ENCODE data around the gene CCNY.

Gene CCNY

DNA sequence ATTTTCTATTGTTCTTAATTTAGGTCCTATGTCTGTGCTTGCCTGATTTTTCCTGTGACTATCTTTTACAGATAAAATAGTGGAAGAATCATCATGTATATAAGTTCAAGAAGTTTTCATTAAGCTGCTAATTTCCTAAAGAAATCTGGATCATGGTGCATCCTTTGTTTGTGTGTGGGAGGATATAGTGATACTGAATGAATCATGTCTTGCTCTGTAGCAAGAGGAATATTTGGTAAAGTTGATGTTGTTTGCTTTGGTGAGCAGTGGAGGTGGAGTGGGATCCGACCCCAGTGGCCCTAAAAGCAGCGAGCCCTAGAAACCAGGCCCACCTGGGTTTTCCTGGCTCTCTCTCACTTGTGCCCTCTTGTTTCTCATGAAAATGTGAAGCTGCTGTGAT lies 83.7 kb downstream of the CCNY start:
- no peak for FAIRE-seq
- DNase-seq (ENCODE audit: extremely low spot score, insufficient read length, low read depth), result no peak

DNA sequence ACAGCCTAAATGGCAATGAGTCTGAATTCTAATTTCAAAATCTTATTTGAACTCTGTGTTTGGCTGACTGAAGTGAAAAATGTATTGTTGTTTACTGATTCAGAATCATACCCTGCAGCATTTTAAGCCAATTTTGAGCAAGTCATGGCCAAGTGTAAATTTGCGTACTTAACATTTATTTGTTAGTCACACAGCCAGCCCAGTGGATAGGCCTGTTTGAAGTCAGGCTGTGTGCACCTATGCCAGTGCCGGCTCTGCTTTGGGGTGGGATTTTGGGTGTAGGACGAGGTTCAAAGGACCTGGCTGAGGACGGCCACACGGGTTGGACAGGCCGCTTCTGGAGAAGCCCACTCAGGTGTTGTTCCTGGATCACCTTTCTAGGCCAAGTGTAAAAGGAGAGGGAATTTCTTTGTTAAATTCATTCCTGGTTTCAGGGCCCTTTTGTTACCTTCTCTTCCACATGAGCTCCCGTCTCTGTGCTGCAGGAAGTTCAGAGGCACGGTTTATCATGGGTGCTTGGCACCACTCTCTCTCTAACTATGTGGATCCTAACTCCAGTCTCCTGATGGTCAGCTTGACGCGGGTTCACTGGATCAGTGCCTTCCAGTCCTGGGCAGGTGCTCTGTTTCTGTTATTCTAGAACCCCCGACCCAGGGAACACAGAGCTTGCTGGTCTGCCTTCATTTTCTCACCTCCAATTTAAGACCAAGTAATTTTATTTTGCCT lies 84.7 kb downstream of the CCNY start:
- FAIRE-seq (no peak), DNase-seq (ENCODE audit: extremely low spot score, insufficient read length, low read depth) (no peak)

DNA sequence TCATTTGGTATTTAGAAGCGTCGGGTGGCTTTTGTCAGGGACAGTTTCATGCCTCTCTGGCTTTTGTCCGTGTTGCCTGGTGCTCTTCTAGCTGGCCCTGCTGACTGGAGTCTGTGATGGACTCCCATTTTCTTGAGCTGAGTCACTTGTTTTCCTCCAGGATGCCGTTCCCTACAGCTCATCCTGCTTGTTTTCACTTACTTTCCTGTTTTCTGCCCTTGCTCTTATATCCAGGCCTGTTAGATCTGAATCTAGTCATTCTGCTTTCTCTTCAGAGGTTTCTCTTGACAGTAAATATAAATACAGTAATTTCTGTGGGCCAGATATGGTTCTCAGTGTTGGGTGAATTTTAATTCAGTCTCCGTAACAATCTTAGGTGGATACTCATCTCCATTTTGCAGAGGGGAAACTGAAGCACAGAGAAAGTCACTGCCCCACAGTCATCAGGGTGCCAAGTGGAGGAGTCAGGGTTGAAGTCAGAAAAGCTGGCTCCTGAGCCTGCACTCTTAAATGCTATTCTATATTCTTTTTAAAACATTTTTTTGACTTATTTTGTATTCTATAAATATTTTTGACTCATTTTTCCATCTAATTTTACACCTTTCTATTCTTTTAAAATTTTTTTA lies 85.4 kb downstream of the CCNY start:
- FAIRE-seq (no peak), DNase-seq (ENCODE audit: extremely low spot score, insufficient read length, low read depth) (no peak)

DNA sequence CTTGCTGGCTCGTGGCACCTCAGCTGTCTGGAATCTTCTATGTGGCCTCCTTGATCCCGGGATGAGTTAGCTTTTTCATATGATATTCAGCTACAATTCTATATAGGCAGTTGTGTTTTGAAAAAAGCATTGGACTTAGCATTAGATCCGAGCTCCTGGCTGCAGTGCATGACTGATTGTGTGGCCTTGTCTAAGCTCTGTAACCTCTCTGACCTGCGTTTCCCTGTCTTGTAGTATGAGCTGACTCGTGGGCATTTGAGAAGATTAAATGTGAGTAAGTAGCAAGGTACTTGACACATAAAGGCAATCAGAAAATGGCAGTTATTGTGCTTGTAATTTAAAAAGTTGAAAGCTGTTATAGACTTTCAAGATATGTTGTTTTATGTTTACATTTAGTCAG lies 85.9 kb downstream of the CCNY start:
- DNase-seq (ENCODE audit: extremely low spot score, insufficient read length, low read depth), result no peak
- no peak for FAIRE-seq

DNA sequence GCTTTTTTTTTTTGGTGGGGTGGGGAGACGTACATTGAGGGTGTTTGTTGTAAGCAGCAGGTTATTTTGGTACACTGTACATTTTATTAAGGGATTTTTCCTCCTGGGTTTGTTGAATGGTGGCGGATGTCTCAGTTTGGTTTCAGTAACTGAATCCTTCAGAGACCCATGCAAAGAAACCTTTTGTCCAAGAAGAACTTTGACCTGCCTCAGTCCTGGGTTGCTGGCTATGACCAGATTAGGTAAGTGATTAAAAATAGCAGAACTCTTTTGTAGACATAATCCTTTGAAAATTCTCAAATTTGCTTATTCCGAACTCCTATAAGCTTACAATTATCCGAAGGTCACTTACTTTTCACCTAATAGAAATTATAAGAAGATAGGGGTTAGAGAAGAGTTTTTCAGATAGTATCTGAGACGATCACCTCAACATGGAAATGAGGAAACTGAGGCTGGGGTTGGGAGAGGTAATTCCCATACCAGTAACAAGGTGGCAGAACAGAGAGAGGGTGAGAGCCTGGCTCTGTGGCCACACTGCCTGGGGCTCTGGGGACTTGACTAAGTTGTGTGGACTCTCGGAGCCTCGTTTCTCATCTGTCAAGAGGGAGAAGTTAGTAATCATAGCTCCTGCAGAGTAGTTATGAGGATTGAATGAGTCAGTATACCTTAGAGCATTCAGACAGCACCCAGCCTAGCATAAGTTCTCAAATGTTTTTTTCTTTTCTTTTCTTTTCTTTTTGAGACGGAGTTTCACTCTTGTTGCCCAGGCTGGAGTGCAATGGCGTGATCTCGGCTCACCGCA lies 87.4 kb downstream of the CCNY start:
- DNase-seq (ENCODE audit: extremely low spot score, insufficient read length, low read depth), result no peak
- FAIRE-seq, result no peak

DNA sequence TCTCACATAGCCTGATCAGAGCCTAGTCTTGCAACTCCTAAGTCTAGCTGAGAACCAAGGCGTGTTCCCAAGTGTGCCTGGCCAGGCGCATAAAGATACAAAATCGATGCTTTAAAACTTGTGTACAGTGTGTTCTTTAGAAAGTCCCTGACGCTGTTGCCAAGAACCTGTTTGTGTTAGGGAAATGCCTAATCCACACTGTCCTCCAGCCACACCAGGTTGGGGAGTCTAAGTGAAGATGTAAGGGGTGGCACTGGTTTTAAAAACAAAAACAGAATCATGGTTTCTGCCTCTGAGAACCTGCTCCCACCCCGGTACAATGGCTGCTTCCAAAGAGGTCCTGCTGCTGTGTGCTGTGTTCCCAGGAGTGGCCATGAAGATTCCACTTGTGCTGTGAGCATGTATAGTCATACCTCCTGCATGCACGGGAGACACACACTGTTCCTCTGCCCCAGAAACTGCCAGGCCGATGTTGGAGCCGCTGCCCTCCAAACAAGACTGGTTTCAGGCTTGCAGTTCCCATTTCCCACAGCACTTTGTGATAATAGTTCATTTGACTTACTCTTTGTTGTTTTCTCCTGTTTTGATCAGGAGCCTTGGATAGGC lies 88.5 kb downstream of the CCNY start:
- DNase-seq (ENCODE audit: extremely low spot score, insufficient read length, low read depth) (no peak), FAIRE-seq (no peak)

- DNase-seq (ENCODE audit: extremely low spot score, insufficient read length, low read depth), result no peak
- no peak for FAIRE-seq
Measured at GRCh38 chr10:35425595-35425994, 89.3 kb downstream of the CCNY start.

DNA sequence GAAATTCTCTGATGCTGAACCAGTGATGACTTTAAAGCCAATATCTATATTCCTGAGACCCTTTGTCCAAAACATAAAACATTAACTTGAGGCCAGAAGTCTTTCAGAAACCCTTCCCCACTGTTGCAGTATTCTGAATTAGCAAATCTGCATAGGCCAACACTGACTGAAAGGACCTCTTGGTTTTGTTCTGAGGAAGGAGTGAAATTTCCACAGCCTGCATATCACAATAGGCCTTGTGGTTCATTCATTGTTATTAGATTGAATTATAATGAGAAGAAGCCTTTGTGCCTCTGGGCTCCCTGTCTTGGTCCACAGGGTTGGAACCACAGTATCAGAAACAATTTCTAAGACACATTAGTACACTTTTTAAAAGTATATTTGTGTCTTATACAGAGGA lies 90.3 kb downstream of the CCNY start:
- FAIRE-seq, result no peak
- DNase-seq (ENCODE audit: extremely low spot score, insufficient read length, low read depth), result no peak

DNA sequence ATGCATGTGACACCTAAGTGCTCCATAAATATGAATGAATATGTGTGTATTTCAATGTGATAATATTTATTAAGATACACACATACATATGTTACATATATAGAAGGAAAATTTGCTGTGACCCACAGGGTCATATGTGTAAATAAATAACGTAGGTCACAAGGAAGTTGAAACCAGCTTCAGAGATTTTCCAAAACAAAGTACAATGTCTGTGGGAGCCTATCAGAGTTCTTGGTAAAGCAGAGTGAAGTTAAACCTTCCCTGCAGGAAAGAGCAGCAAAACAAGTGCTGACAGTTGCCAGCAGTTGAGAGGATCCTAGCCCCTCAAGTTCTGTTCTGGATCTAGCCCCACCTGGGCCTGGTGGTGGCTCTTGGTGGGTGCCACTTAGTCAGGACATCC lies 91.2 kb downstream of the CCNY start:
- DNase-seq (ENCODE audit: extremely low spot score, insufficient read length, low read depth) (no peak), FAIRE-seq (peak; percentile 15)

- FAIRE-seq (no peak), DNase-seq (ENCODE audit: extremely low spot score, insufficient read length, low read depth) (no peak)
Measured at GRCh38 chr10:35428521-35428920, 92.2 kb downstream of the CCNY start.

GRCh38 chr10:35432781-35433338 lies 96.6 kb downstream of the CCNY start:
- no peak for DNase-seq (ENCODE audit: extremely low spot score, insufficient read length, low read depth)
- FAIRE-seq, result no peak

DNA sequence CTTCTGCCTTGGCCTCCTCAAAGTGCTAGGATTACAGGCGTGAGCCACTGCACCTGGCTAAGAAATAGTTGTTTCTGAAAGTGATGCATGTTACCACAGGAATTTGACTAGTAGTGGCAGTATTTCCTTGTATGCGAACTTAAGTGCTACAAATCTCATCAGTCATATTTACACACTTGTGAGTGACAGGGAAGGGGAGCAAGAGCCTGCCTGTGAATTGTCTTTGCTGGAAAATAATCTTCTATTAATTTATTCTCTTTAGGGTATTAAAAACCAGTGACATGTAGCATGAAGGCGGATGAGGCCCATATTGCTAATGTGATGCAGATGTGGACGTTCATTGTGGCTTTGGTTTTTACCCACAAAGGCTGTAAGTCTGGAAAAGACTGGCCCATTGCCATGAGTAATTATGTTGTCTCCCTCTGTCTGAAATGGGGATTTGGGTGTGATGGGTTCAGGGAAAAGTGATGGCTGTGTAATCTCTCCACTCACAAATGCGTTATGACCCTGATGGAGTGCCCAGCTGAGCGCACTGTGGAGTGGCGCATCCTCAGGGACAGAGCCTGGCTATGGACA lies 97.6 kb downstream of the CCNY start:
- no peak for DNase-seq (ENCODE audit: extremely low spot score, insufficient read length, low read depth)
- FAIRE-seq, result no peak

- no peak for FAIRE-seq
- DNase-seq (ENCODE audit: extremely low spot score, insufficient read length, low read depth), result no peak
Measured at GRCh38 chr10:35434533-35434932, 98.2 kb downstream of the CCNY start.

GRCh38 chr10:35435824-35436223 lies 99.5 kb downstream of the CCNY start:
- no peak for FAIRE-seq
- no peak for DNase-seq (ENCODE audit: extremely low spot score, insufficient read length, low read depth)

GRCh38 chr10:35437829-35438228 lies 101.5 kb downstream of the CCNY start:
- DNase-seq (ENCODE audit: extremely low spot score, insufficient read length, low read depth) (no peak), FAIRE-seq (no peak)

DNA sequence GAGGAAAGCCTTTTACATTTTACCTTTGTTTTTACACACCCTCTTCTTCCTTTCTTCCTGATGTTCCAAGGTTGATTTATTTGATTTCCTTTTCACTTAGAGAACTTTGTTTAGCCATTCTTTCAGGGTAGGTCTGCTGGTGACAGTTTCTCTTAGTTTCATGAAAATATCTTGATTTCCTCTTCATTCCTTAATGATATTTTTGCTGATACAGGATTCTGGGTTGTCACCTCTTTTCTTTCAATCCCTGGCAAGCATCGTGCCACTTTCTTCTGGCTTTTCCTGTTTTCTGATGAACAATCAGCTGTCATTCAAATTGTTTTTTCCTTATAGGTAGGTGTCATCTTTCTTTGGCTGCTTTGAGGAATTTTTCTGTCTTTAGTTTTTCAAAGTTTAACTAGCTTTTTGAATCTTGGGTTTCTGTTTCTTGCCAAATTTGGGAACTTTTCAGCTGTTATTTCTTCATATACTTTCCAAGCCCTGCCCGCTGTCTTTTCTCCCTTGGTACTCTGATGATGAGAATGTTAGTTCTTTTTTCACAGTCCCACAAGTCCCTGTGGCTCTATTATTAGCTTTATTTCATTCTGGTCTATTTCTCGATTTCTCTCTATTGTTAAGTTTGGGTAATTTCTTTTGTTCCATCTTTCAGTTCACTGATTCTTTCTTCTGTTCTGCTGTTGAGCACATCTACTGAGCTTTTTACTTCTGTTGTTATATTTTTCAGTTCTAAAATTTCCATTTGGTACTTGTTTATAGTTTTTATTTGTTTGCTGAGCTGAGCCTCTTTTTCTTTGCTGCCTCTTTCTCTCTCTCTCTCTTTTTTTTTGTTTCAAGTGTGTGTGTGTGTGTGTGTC lies 102.6 kb downstream of the CCNY start:
- DNase-seq (ENCODE audit: extremely low spot score, insufficient read length, low read depth), result no peak
- FAIRE-seq, result no peak

- DNase-seq (ENCODE audit: extremely low spot score, insufficient read length, low read depth), result no peak
- FAIRE-seq, result no peak
Measured at GRCh38 chr10:35440016-35440415, 103.7 kb downstream of the CCNY start.

DNA sequence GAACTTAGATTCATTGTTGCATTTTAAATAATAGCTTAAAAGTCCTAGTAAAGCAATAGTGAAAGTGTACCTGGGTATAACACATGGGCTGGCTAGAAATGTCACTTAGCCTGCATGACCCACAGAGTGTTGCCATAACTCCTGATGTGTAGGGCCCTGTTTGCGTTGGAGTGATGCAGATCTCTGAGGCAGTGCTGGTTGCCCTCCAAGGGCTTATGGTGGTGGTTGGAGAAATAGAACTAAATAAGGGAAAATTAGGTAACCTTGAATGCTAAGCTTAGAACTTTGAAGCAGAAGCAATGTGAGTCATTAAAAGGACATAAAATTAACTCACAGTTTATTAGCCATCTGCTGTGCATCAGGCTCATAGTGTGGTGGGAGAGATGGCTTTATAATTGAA lies 105.7 kb downstream of the CCNY start:
- FAIRE-seq (no peak), DNase-seq (ENCODE audit: extremely low spot score, insufficient read length, low read depth) (no peak)

- DNase-seq (ENCODE audit: extremely low spot score, insufficient read length, low read depth) (no peak), FAIRE-seq (no peak)
Measured at GRCh38 chr10:35442592-35442991, 106.3 kb downstream of the CCNY start.

All from GM18507 (cell line).